HG03196 (cell line): Measurements from ENCODE around the gene CXorf58.
"Not testable (repeated sequence)": the region's sequence is repeated elsewhere in the genome, so short reads cannot be mapped to it uniquely, and the experiment has no call there.

Experiments
- ATAC-seq: cut with Tn5 transposase; IDR thresholded peaks from one replicate; pipeline ENCODE4 v1.9.1; 2021; ENCODE audit not compliant: unreplicated experiment

The CXorf58 gene

DNA sequence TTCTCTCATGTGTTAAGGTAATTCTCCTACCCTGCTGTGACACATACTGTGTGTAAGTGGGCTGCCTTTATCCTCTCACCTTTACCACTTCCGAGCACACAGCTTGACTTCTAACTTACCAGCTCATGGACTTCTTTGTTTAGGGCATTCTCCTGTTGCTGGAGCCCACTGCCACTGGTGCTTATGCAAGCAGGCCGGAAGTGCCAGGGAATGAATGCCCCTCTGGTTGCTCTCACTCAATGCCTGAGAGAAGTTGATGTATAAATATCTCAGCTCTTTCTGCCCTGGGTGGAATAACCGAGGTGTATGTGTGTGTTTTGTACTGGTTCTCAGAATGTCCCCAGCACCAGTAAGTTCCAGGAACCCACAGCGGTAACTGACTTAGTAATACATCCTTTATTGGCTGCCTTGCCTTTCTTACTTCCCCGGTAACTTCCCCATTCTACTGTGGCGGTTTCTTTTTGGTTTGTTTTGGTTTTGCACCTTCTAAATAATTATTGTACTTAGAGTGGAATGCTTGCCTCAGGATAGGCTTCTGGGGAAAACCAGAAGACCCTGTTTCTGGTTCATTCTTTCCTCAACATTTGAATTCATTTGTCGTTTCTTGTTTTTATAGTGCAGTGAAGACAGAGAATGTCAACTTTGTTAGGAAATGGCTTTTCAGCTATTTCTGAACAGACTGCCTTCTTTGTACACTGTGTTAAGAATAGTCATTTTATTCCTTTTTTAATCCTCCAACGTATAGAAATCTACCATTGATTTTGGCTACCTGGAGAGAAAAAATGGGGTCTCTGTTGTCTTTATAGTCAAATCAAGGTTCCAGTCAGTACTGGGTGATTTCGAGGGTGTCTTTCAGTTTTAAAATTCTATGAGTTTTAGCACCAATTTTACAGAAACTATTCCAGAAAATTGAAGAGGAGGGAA, 45.4 kb downstream of the CXorf58 start:
- peak; percentile 93 for ATAC-seq

DNA sequence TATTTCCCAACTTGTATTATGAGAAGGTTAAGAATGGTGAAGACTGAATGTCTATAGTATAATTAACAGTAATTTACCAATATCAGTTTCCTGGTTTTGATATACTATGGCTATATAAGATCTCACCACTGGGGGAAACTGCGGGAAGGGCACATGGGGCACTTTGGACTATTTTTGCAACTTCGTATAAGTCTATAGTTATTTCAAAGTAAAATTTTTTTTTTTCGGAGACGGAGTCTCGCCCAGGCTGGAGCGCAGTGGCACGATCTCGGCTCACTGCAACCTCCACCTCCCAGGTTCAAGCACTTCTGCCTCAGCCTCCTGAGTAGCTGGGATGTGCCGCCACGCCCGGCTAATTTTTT, 46.1 kb downstream of the CXorf58 start:
- no peak for ATAC-seq

DNA sequence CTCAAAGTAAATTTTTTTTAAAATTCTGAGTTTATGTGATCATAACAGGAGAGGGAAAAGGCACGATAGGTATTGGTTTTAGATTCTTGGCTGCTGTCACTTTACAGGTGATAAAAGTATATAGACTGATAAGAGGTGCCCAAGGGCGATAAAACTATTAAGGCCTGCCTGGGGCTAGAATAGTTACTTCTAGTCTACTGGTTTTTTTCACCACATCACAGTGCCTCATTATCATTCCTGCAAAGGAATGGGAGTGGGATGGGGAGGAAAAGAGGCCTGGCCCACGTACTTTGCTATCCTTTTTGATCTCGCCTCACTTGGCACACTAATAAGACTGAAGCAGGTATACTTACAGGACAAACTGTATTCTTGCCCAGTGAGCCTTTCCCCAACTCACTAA, 46.6 kb downstream of the CXorf58 start:
- no peak for ATAC-seq

DNA sequence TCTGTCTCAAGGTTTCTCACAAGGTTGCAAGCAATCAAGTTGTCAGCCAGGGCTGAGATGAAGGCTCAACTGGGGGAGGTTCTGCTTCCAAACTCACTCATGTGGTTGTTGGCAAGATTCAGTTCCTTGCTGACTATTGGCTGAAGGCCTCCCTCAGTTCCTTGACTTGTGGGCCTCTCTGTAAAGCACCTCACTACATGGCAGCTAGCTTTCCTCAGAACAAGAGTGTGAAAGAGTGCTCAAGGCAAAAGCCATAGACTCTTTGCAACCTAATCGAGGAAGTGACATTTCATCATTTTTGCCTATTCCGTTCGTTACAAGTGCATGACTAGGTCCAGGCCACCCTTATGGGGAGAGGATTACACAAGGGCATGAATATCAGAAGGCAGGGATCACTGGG, 52.0 kb downstream of the CXorf58 start:
- no peak for ATAC-seq

DNA sequence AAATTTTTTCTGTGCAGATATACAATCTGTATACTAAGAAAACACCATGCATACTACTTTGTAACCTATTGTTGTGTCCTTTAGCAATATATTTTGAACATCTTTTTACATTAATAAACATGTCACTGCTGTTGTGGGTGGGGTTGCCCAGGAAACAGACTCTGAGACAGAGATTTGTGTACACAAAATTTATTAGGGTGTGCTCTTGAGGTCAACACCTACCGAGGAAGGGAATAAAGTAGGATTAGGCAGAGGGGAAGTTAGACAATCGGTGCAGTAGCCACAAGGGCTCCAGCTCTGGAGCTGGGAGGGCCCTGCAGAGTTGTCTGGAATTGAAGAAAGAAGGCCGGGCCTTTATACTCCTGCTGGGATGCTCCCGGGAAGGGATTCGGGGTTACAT, 56.4 kb downstream of the CXorf58 start:
- no peak for ATAC-seq

DNA sequence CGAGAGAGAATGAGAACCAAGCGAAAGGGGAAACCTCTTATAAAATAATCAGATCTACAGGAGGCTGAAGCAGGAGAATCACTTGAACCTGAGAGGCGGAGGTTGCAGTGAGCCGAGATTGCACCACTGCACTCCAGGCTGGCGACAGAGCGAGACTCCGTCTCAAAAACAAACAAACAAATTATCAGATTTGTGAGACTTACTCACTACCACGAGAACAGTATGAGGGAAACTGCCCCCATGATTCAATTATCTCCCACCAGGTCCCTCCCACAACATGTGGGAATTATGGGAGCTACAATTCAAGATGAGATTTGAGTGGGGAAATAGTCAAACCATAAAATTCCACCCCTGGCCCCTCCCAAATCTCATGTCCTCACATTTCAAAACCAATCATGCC, 57.8 kb downstream of the CXorf58 start:
- not testable (repeated sequence) for ATAC-seq

DNA sequence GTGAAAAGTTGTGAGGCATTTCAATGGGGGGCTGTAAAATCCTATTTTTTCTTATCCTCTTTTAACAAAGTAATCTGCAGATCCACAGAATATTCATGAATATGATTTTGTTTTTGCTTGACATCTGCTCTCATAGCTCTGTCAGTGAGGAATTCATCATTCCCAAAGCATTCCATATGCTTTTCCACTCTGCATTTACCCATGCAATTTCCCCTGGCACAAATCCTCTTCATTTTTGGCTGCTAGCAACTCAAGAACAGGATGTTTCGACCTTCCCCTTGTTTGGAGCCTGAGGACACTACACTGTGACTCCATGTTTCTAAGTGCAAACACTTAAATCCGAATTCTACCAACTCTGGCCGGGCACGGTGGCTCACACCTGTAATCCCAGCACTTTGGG, 70.7 kb downstream of the CXorf58 start:
- ATAC-seq, result no peak

DNA sequence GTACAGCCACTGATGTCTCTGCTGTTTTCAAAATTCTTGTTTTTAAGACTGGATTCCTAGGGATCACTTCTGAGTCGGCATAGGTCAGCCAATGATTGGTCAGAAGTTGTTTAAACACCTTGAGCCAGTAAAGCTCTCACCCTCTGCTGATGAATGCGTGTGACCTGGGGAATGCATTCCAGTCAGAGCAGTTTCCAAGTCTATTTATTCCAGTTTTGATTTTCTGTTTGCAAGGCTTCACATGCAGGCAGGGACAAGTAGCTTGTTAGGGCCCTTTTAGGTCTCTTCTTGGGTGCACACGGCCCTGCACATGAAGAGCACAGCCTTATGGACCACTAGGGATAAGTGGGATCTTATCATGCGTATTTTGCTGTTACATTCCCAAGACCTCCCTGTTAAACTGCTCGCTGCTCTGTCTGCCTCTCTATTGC, 72.2 kb downstream of the CXorf58 start:
- ATAC-seq, result no peak

DNA sequence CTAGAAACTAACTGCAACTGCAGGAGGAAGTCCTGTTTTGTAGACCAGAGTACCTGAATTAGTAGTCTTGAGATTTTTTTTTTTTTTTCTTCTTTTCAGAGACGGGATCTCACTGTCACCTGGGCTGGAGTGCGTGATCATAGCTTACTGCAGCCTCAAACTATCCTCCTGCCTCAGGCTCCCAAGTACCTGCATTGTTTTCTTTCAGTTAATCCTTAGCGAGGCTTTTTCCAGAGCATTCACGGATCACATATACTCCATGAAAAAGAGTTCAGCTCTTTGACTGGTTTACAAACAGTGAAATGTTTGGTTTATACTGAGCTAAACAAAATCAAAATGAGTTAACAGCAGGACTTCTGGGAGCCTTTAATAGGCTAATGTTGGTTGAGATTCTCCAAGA, 73.4 kb downstream of the CXorf58 start:
- ATAC-seq, result no peak

DNA sequence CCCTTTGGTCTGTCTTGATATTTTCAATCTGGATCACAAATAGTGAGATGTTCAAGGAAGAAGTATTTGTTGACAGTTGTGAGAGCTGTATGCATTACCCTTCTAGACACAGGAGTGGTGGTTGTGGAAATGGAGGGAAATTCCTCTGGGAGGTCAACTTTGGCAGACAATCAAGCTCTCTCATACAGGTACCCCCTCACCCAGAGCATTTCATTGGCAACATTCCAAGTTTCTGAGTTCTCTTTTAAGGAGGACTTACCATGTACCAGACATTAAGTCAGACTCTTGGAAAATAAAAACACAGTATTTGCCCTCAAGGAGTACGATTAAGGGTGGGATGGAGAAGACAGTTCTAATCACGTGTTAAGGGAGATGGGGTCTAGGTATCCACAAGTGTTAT, 73.9 kb downstream of the CXorf58 start:
- no peak for ATAC-seq

DNA sequence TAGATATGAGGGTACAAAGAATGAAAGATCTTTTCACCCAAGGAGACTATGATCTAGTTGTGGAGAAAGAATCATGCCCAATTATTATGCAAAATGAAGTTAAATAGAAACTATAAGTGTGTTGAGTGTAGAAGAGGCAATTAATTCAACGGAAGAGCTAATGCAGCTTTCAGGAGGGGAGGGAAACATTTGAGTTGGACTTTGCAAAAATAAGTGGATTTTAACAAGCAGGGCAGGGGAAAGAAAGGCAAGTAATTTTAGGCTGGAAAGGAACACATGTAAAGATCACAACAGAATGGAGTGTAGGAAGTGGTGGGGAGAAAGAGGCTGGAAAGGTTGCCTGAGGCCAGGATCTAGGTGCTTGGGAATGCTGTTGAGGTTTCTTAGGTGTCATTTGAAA, 75.1 kb downstream of the CXorf58 start:
- ATAC-seq, result no peak
